OCI-LY3 (cell line): ENCODE measurements around the gene GALK2.

Source experiments
- H2AFZ ChIP-seq: fragments of 200-600, 300-600 bp; shearing (Covaris generic); 2 replicates; pipeline ENCODE4 v1.6.0; 2014; ENCODE audit warnings: antibody characterized with exemption, low read depth, low read length
- H3K27ac ChIP-seq: fragments of 200-600, 300-600 bp; sonication (generic); 2 replicates; pipeline ENCODE4 v1.5.1; 2014; ENCODE audit warnings: mild to moderate bottlenecking, low read length, moderate library complexity, mixed read lengths
- H3K27me3 ChIP-seq: fragments of 200-600, 300-600 bp; sonication (generic); 2 replicates; pipeline ENCODE4 v1.6.1; 2014; ENCODE audit warnings: low read depth, low read length, mixed read lengths
- H3K36me3 ChIP-seq: fragments of 200-600, 300-600 bp; sonication (generic); replicated peaks from 2 replicates; pipeline ENCODE3; 2014; ENCODE audit warnings: low read depth, low read length, mixed read lengths
- H3K4me1 ChIP-seq: fragments of 300-600, 200-600 bp; sonication (generic); 2 replicates; pipeline ENCODE4 v1.6.1; 2014; ENCODE audit warnings: low read length, mixed read lengths
- H3K4me2 ChIP-seq: fragments of 200-600, 300-600 bp; sonication (generic); 2 replicates; pipeline ENCODE4 v1.6.1; 2014; ENCODE audit warnings: low read length, mixed read lengths
- H3K4me3 ChIP-seq: fragments of 300-600, 200-600 bp; sonication (generic); 2 replicates; pipeline ENCODE4 v1.5.1; 2014; ENCODE audit warnings: antibody characterized with exemption, mild to moderate bottlenecking, low read length, moderate library complexity
- H3K79me2 ChIP-seq: fragments of 300-600, 200-600 bp; shearing (Covaris generic); 2 replicates; pipeline ENCODE4 v1.6.1; 2014; ENCODE audit warnings: mild to moderate bottlenecking, low read length, mixed read lengths
- H3K9ac ChIP-seq: fragments of 300-600, 200-600 bp; shearing (Covaris generic); 2 replicates; pipeline ENCODE4 v1.6.0; 2014; ENCODE audit warnings: mild to moderate bottlenecking, low read length, moderate library complexity
- H3K9me3 ChIP-seq: fragments of 200-600, 300-600 bp; shearing (Covaris generic); 2 replicates; pipeline ENCODE4 v1.6.1; 2014; ENCODE audit warnings: low read length, mixed read lengths; ENCODE audit not compliant: insufficient read depth
- H4K20me1 ChIP-seq: fragments of 200-600, 300-600 bp; sonication (generic); 2 replicates; pipeline ENCODE4 v1.6.1; 2016; ENCODE audit warnings: low read length, mixed read lengths; ENCODE audit not compliant: insufficient read depth
- EZH2phosphoT487 ChIP-seq: fragments of 200-600 bp; shearing (Covaris generic); IDR thresholded peaks from 2 replicates; pipeline ENCODE4 v1.6.1; 2018; ENCODE audit warnings: antibody characterized with exemption, mixed run types, low read depth
- TF ChIP-seq, protein P1 (sequence below): fragments of 200-600, 300-600 bp; sonication (generic); IDR thresholded peaks from 2 replicates; pipeline ENCODE4 v1.5.1; 2014; ENCODE audit warnings: antibody characterized with exemption, low read length, low read depth

The GALK2 gene

GRCh38 chr15:49232236-49232806 lies 62.3 kb downstream of the GALK2 start:
- Histone ChIP-seq H3K27me3 (no peaks in the 10 kb centered on the region), H3K4me2 (peak overlapping the region; percentile 53), H3K79me2 (no peaks in the 10 kb centered on the region), H3K27ac (peak overlapping the region; percentile 37; the same call in 1 of the 2 replicates), H3K9ac (no peak overlapping the region), H3K4me1 (peaks cover 20% of the 10 kb centered on the region), H4K20me1 (no peaks in the 10 kb centered on the region), H3K36me3 (peaks cover 3% of the 10 kb centered on the region), H2AFZ (no peak overlapping the region), H3K9me3 (no peaks in the 10 kb centered on the region), H3K4me3 (no peak overlapping the region)
- TF ChIP-seq, protein P1, sequence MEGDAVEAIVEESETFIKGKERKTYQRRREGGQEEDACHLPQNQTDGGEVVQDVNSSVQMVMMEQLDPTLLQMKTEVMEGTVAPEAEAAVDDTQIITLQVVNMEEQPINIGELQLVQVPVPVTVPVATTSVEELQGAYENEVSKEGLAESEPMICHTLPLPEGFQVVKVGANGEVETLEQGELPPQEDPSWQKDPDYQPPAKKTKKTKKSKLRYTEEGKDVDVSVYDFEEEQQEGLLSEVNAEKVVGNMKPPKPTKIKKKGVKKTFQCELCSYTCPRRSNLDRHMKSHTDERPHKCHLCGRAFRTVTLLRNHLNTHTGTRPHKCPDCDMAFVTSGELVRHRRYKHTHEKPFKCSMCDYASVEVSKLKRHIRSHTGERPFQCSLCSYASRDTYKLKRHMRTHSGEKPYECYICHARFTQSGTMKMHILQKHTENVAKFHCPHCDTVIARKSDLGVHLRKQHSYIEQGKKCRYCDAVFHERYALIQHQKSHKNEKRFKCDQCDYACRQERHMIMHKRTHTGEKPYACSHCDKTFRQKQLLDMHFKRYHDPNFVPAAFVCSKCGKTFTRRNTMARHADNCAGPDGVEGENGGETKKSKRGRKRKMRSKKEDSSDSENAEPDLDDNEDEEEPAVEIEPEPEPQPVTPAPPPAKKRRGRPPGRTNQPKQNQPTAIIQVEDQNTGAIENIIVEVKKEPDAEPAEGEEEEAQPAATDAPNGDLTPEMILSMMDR = no peak

DNA sequence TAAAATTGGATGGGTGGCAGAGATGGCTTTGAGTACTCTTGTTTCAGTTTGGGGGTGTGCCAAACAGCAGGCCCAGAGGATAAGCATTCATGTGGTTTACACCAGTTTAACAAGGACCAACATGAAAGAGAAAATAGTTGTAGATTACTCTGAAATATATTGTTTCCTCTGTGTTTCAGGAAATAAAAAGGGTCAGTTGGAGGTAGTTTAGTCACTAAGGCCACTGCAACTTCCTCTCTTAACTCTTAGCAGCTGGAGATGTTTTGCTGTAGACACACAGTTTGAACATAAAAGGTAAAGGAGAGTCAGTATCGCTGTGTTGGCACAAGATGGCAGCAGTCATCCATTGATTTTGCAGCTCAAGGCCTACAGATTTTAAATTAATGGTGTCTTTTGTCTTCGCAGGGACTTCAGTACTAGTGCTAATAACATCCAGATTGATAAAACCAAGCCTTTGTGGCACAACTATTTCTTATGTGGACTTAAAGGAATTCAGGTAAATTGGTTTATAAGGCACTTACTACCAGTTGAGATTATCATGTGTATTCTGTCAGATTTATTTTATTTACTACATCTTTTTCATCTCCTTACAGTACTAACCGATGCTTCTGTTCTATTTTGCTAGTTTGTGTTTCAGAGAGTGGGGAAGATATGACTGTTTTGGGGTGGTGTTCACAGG lies 65.5 kb downstream of the GALK2 start:
- H3K9me3 ChIP-seq = no peaks in the 10 kb centered on the region
- no peaks in the 10 kb centered on the region for H4K20me1 ChIP-seq
- no peak overlapping the region for H3K9ac ChIP-seq
- TF ChIP-seq, protein P1 = peak; percentile 86
- no peak for TF ChIP-seq EZH2phosphoT487
- no peak overlapping the region for H3K27ac ChIP-seq
- H3K27me3 ChIP-seq = no peaks in the 10 kb centered on the region
- no peak overlapping the region for H3K4me3 ChIP-seq
- H3K79me2 ChIP-seq = no peaks in the 10 kb centered on the region
- peaks cover 3% of the 10 kb centered on the region for H3K36me3 ChIP-seq
- no peak overlapping the region for H3K4me2 ChIP-seq
- peaks cover 20% of the 10 kb centered on the region for H3K4me1 ChIP-seq
- H2AFZ ChIP-seq = no peak overlapping the region

- H3K27me3 ChIP-seq = no peaks in the 10 kb centered on the region
- no peak overlapping the region for H3K4me2 ChIP-seq
- H3K36me3 ChIP-seq = peaks cover 3% of the 10 kb centered on the region
Observed at GRCh38 chr15:49236869-49237268, 66.8 kb downstream of the GALK2 start.

DNA sequence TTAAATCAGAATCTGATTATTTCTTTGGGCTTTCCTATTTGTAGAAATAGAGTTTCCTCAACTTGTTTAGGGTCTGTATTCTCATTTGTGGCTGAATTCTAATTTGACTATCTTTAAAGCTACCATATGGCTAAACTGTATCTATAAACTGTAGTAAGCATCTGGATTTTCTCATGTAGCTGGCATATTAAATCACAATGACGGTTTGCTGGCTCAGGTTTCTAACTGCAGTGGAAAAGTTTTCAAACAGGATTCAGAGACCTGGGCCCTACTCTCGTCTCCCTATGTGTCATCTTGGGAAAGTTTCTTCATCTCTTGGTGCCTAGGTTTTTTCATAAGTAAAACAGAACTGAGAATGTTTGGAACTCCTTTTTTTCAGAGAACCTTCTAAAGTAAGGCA lies 68.3 kb downstream of the GALK2 start:
- Histone ChIP-seq H3K4me2 (no peak overlapping the region), H3K27ac (no peak overlapping the region), H3K36me3 (no peaks in the 10 kb centered on the region), H3K9me3 (no peaks in the 10 kb centered on the region), H4K20me1 (no peaks in the 10 kb centered on the region), H3K79me2 (no peaks in the 10 kb centered on the region), H3K4me3 (no peak overlapping the region), H3K9ac (no peak overlapping the region), H3K27me3 (no peaks in the 10 kb centered on the region), H3K4me1 (peaks cover 4% of the 10 kb centered on the region), H2AFZ (no peak overlapping the region)
- TF ChIP-seq EZH2phosphoT487 = no peak
- TF ChIP-seq, protein P1 = no peak

More at GRCh38 chr15:49236869-49237268, 66.8 kb downstream of the GALK2 start:
- no peak overlapping the region for H2AFZ ChIP-seq
- H3K9ac ChIP-seq = no peak overlapping the region
- no peak overlapping the region for H3K27ac ChIP-seq
- H4K20me1 ChIP-seq = no peaks in the 10 kb centered on the region
- peaks cover 18% of the 10 kb centered on the region for H3K4me1 ChIP-seq
- H3K9me3 ChIP-seq = no peaks in the 10 kb centered on the region
- no peak overlapping the region for H3K4me3 ChIP-seq
- TF ChIP-seq EZH2phosphoT487 = no peak
- TF ChIP-seq, protein P1 = no peak
- H3K79me2 ChIP-seq = no peaks in the 10 kb centered on the region
